DND-41 (cell line): ENCODE results near the gene SHH.

Source experiments
- CTCF ChIP-seq: IDR thresholded peaks from 2 replicates; pipeline ENCODE4 v1.5.1; 2012; ENCODE audit warnings: borderline replicate concordance, low read length, moderate library complexity, mild to moderate bottlenecking; ENCODE audit not compliant: poor library complexity, severe bottlenecking; ENCODE audit errors: extremely low read depth
- EZH2 ChIP-seq: IDR thresholded peaks from 3 replicates; pipeline ENCODE4 v1.6.1; 2012; ENCODE audit warnings: borderline replicate concordance, low read depth, mild to moderate bottlenecking, moderate library complexity, low read length, inconsistent platforms; ENCODE audit not compliant: severe bottlenecking

GRCh38 chr7:155792315-155792960, 19.8 kb downstream of the SHH start:
- no peak for TF ChIP-seq CTCF
- TF ChIP-seq EZH2: no peak
